ENCODE data around the gene FYTTD1.
A peak's percentile ranks its signal among the peaks of the same experiment; 100 is the strongest.

FYTTD1 gene

DNA sequence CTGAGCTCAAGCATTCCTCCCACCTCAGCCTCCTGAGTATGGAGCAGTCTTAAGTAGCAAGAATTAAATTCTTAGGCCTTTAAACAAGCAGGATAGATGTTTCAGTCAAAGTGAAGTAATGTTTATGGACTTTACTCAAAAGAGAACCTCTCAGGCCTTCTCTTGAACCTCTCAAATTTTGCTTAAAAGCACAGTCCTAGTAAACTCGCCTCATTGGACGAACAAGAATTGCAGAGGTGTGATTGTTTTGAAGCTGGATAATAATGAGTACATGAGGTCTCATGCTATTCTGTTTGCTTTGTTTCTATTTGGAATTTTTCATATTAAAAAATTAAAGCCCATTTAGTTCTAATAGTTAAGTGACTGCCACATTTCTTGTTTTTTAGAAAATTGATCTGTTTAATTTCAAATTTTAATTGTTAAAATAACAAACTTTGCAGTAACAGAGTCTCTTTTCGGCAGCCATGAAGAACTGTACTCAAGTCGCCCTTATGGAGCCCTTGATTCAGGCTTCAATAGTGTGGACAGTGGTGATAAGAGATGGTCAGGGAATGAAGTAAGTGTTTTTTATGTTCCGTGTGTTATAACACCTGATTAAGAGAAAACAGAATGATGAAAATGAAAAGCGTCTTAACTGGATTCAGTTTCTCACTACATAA lies 80.8 kb downstream of the FYTTD1 start:
- peak overlapping the region; percentile 40 for H3K27ac Mint-ChIP-seq
- DNase-seq (ENCODE audit: low spot score in 2 of 2) (no peak), ATAC-seq (no peak)
- peaks cover 100% of the 10 kb centered on the region for H3K36me3 Mint-ChIP-seq
- H3K9me3 Mint-ChIP-seq, result no peaks in the 10 kb centered on the region
- no peak overlapping the region for H3K4me3 Mint-ChIP-seq
- H3K4me1 Mint-ChIP-seq, result no peaks in the 10 kb centered on the region

DNA sequence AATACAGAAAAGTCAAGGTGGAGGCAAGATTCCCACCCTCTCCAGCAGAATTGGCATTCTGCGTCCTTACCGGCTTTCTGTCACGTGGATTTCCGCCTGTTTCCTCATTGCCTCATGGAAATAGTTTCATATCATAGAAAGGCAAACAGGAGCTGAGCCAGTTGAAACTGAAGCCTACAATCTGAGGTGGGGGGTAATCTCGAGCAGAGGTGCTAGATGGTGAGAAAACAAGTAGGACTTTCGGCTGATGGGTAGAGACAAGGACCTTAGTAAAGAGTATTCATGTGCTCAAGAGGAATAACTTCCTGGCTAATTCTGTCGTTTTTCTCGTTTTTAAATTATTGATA lies 81.3 kb downstream of the FYTTD1 start:
- no peak for DNase-seq (ENCODE audit: low spot score in 2 of 2)
- peaks cover 100% of the 10 kb centered on the region for H3K36me3 Mint-ChIP-seq
- H3K9me3 Mint-ChIP-seq, result no peaks in the 10 kb centered on the region
- H3K27ac Mint-ChIP-seq, result no peak overlapping the region
- ATAC-seq, result no peak
- no peak overlapping the region for H3K4me3 Mint-ChIP-seq
- no peaks in the 10 kb centered on the region for H3K4me1 Mint-ChIP-seq

DNA sequence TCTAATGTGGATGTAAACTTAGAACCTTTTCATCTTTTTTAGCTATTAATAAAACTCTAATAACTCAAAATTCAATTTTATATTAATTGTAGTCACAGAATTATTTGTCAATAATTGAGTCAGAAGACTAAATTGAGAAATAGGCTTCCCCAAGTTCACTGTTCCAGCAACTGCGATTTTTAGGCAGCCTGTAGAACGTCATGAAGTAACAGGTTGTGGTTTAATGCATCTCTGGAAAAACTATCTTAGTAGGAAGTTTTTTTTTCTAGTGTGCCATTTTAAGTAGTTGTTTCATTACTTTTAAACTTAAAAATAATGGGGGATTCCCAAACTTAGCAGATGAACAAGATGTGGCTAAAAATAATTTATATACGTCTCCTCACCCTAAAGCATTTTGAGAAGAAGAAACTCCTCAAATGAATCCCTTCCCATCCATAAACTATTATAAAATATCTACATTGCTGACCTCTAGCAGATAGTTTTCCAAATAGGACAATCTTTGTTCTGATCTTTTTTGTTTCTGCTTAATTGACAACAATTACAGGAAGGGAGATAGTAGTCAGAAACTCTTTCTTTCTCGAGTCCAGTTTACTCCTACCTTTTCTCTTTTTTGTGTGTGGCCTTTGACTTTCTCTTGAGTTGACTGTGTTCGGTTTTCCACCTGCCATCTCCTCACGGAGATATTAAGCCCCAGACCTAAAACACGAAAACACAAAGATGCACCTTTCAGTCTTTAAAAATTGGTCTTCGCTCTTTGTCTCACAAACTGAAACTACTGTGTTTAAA lies 84.4 kb downstream of the FYTTD1 start:
- ATAC-seq, result no peak
- H3K9me3 Mint-ChIP-seq, result no peaks in the 10 kb centered on the region
- H3K36me3 Mint-ChIP-seq, result peaks cover 100% of the 10 kb centered on the region
- no peak overlapping the region for H3K4me3 Mint-ChIP-seq
- no peaks in the 10 kb centered on the region for H3K4me1 Mint-ChIP-seq
- no peak overlapping the region for H3K27ac Mint-ChIP-seq
- no peak for DNase-seq (ENCODE audit: low spot score in 2 of 2)

DNA sequence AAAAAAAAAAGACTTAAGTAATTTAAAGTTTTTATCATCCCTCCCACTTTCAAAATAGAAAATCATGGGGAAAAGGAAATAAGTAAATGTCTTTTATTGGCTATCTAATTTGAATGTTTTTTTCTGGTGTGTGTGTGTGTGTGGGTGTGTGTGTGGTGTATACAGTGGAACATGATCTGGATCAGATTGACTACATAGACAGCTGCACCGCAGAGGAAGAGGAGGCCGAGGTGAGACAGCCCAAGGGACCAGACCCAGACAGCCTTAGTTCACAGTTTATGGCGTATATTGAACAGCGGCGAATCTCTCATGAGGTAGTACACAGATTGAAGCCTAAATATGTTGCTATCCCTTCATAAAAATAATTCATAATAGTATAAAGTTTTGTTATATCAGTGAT lies 85.8 kb downstream of the FYTTD1 start:
- no peak overlapping the region for H3K27ac Mint-ChIP-seq
- no peaks in the 10 kb centered on the region for H3K4me1 Mint-ChIP-seq
- peaks cover 100% of the 10 kb centered on the region for H3K36me3 Mint-ChIP-seq

DNA sequence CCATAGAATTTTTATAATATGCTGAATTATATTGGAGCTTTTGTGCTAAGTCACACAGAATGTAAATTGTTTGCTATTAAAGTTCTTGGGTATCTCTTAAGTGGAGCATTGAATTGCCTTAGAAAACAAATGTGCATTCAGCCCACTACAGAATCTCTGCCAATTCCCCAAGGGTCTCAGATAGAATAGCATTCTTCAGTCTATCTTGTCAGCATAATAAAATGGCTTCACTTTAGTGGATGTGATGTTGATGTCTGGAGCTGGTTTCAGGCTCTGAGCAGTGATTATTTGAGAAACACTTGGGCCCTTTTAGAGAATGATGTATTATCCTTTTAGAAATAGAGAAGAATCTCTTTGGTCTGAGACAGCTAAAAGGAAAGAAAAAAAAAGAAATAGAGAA lies 86.6 kb downstream of the FYTTD1 start:
- peaks cover 100% of the 10 kb centered on the region for H3K36me3 Mint-ChIP-seq
- no peak for DNase-seq (ENCODE audit: low spot score in 2 of 2)
- no peak for ATAC-seq

More for the DNA sequence above, 85.8 kb downstream of the FYTTD1 start:
- Mint-ChIP-seq H3K4me3 (no peak overlapping the region), H3K9me3 (no peaks in the 10 kb centered on the region)
- ATAC-seq (no peak), DNase-seq (ENCODE audit: low spot score in 2 of 2) (no peak)

More for the DNA sequence above, 86.6 kb downstream of the FYTTD1 start:
- Mint-ChIP-seq H3K27ac (no peak overlapping the region), H3K9me3 (no peaks in the 10 kb centered on the region), H3K4me3 (no peak overlapping the region), H3K4me1 (no peaks in the 10 kb centered on the region)

Data from stimulated activated effector memory CD8-positive, alpha-beta T cell treated with anti-CD3 and anti-CD28 coated beads, Interleukin-12 subunit alpha, Interleukin-12 subunit beta, amount 100 ng/mL, for 72 hours (primary cell).